NK-92 (cell line): ENCODE results near the gene WDR46.
"Not testable (repeated sequence)": the region's sequence is repeated elsewhere in the genome, so short reads cannot be mapped to it uniquely, and the experiment has no call there.

Experiments
- DNase-seq: peaks from one replicate; lab custom pipeline; 2025; ENCODE audit not compliant: unreplicated experiment; lab: John Stamatoyannopoulos, UW

Gene WDR46

GRCh38 chr6:33288141-33288920 is 708 bp downstream of the WDR46 start:
- no peak for DNase-seq

DNA sequence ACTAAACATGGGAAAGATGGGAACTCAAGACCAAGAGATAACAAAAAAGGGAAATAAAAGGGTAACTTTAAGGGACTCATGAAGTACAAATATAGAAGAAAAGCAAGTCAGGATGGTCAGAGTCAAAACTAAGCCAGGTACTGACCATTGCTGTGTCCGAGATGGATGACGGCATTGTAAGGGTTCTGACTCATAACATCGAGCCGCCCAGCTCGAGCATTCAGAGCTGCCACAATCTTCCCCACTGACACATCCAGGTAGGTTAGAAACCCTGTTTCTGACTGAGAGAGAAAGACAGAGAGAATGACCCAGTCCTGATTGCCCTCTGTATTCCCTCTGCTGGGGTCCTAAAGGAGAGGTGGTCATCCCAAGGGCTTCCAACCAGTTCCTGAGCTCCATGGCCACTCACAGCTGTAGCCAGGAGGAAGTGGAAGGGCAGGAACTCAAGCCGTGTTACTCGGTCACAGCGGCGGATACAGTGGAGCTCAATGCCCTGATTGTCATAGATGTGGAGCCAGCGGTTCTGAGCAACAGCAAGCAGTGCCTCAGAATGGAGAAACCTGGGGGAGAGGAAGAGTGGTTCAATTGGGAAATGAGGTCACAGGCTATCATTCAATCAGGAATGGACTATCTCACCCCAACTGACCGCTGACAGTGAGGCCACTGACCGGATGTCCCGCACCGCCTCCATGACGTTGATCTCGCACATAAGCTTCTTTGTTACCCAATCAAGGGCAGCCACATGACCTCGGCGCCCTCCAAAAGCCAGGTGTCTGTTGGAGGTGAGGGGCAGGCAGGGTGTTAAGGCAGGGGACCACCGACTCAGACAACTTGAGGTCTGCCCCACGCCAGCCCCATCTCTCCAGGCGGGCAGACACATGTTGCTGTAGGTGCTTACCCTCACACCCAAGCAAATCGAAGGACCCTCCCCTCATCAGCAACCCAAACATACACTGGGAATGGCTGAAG is 1.8 kb downstream of the WDR46 start:
- DNase-seq, result no peak

- DNase-seq, result not testable (repeated sequence)
These were observed 3.8 kb downstream of the WDR46 start for GRCh38 chr6:33285214-33285613.

DNA sequence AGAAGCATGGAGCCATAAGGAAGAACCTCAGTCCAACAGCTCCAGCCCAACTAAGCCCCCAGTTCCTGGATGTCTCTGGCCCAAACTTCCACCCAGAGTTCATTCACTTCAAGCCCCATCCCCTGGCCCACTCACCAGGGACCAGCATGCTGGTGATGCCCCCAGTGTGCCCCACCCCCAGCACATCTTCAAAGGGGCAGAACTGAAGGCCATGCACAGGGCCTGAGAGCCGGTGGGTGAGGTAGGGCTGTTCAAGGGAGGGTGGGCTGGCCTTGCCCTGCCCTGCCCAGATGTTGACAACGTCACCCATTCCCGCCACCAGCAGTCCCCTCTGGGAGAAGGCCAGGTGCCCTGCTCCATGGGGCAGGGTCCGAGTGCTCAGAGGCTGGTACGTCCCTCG is 8.5 kb downstream of the WDR46 start:
- no peak for DNase-seq

DNA sequence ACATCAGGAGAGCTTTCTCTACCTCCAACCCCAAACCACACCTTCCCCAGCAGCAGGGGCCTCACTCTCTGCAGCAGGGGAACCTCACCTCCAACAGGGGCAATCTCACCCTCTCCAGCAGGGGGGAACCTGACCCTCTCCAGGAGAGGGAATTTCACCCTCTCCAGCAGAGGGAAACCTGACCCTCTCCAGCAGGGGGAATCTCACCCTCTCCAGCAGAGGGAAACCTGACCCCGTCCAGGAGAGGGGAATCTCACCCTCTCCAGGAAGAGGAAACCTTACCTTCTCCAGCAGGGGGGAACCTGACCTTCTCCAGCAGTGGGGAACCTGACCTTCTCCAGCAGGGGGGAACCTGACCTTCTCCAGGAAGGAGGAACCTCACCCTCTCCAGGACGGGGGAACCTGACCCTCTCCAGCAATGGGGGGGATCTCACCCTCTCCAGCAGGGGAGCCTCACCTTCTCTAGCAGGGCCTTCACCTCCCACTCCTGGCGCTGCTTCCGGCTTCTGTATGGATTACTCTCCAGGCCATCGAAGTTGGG is 9.0 kb downstream of the WDR46 start:
- no peak for DNase-seq

- DNase-seq, result no peak
These were observed 9.8 kb downstream of the WDR46 start for GRCh38 chr6:33279257-33279695.

- no peak for DNase-seq
These were observed 10.2 kb downstream of the WDR46 start for GRCh38 chr6:33278810-33279209.

- no peak for DNase-seq
These were observed 10.7 kb downstream of the WDR46 start for GRCh38 chr6:33278392-33278741.

DNA sequence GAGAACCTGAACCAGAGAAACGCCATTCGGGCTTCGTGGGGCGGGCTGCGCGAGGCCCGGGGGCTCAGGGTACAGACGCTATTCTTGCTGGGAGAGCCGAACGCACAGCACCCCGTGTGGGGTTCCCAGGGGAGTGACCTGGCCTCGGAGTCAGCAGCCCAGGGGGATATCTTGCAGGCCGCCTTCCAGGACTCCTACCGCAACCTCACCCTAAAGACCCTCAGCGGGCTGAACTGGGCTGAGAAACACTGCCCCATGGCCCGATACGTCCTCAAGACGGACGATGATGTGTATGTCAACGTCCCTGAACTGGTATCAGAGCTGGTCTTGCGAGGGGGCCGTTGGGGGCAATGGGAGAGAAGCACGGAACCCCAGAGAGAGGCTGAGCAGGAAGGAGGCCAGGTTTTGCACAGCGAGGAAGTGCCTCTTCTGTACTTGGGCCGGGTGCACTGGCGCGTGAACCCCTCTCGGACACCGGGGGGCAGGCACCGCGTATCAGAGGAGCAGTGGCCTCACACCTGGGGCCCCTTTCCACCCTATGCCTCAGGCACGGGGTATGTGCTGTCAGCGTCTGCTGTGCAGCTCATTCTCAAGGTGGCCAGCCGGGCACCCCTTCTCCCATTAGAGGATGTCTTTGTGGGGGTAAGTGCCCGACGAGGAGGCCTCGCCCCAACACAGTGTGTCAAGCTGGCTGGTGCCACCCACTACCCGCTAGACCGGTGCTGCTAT is 11.2 kb downstream of the WDR46 start:
- no peak for DNase-seq

DNA sequence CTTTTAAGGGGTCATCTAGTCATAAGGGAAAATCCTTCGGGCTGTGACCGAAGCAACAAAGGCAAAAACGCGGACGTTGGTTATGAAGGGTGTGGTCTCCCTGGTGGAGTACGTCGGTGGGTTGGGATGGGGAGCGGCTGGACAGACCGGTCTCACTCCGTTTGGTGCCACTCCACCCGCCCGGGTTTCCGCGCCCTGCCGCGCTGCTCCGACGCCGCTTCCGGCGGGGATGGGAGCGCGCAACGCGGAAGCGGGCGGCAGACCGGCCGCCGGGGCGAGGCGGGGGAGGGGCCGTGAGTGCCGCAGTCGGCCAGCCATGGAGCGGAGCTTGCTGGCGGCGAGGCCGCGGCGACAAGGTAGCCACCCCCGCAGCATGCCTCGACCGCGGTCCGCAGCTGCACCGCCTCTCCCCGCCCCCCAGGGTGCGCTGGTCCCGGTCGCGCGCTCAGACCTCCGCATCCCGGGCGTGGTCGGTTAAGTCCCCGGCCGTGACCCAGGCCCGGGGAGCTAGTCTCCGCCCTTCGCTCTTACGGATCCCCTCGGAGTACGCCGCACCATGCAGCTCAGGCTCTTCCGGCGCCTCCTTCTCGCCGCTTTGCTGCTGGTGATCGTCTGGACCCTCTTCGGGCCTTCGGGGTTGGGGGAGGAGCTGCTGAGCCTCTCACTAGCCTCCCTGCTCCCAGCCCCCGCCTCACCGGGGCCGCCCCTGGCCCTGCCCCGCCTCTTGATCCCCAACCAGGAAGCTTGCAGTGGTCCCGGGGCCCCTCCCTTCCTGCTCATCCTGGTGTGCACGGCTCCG is 12.0 kb downstream of the WDR46 start, which contains the start of gene B3GALT4:
Gene B3GALT4, plus strand, starts transcription at position 260 of the 799 bp plus-strand sequence. Its CDS starts 297 bp downstream, at position 557.
- DNase-seq, result no peak

DNA sequence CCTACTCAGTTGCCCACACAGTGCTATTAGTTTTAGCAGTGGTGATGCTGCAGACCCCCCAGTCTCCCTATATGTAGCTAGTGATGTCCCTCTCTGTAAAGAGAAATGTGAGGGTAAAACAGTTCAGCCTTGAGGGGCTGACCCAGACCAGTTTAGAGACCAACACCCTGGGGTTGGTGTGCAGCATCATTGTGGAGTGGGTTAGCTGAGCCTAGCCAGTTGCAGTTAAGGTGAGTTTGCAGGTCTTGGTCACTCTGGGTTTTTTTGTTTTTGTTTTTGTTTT is 12.5 kb downstream of the WDR46 start:
- no peak for DNase-seq

DNA sequence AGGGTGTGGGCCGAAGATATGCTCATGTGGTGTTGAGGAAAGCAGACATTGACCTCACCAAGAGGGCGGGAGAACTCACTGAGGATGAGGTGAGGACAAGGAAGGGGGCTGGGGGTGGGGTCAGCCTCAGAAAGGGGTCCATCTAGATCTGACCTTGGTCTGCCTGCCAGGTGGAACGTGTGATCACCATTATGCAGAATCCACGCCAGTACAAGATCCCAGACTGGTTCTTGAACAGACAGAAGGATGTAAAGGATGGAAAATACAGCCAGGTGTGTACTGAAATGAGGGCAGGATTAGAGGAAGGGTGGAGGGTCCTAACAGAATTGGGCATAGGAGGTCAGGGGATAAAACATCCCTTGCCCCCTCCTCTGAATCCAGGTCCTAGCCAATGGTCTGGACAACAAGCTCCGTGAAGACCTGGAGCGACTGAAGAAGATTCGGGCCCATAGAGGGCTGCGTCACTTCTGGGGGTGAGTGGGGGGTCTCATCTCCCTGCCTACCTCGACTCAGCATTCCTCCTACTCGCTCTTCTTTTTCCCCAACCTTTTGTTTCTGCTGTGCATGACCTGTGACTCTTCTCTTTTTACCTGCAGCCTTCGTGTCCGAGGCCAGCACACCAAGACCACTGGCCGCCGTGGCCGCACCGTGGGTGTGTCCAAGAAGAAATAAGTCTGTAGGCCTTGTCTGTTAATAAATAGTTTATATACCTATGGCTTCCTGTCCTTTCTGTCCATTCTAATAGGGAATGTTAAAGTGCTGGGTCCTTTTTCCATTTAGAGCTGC is 13.1 kb downstream of the WDR46 start:
- DNase-seq, result not testable (repeated sequence)

DNA sequence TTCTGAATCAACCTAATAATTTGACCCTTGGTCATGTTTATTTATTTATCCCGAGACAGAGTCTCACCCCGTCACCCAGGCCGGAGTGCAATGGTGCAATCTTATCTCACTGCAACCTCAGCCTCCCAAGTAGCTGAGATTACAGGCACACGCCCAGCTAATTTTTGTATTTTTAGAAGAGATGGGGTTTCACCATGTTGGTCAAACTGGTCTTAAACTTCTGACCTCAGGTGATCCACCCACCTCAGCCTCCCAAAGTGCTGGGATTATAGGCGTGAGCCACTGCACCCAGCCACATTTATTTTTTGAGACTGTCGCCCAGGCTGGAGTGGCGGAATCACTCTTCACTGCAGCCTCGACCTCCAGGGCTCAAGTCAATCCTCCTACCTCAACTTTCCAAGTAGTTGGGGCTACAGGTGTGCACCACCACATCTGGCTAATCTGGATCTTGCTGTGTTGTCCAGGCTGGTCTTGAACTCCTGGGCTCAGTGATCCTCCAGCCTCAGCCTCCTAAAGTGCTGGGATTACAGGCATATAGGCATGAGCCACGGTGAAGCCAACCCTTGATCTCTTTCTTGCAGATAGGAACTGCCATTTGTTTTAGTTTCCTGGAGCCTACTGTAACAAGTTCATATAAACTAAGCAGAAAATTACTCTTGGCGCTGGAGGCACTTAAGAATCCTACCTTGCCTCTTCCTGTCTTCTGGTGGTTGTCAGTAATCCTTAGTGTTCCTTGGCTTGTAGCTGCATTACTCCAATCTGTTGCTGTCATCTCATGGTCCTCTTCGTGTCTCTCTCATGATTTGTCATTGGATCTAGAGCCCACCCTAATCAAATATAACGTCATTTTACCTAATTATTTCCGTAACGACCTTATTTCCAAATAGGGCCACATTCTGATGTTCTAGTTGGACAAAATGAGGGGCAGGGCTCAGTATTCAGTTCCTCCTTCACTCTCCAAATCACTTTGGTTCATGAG is 14.8 kb downstream of the WDR46 start:
- no peak for DNase-seq

DNA sequence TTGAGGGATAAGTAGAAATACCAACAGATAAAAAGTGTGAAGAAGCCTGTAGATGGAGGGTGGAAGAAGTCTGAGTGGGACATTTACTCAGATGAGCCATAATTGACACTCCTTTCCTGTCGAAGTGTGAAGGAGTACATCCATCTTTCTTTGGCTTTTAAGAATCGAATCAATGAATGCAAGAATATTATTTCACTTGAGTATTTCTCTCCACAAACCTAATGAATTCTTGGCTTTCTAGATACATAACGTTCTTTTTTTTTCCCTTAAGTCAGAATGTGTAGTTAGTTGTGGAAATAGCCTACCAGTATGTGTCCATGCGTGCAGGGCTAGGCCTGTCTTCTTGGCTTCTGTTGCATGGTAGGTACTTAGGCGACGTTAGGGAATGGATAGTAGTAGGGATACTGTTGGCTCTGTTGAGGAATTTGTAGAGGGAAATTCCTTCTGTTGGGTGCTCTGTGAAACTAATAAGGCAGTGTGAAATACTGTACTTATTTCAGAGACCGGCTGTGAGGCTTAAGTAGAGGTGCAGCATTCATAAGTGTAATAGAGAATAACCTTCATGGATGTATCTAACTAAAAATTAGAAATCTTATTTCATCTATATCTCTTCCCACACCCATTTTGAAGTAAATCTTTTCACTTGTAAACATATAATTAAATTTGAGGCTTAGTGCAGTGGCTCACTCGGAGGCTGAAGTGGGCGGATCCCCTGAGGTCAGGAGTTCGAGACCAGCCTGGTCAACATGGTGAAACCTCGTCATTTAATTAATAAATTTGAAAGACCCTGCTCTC is 15.7 kb downstream of the WDR46 start:
- DNase-seq, result no peak

DNA sequence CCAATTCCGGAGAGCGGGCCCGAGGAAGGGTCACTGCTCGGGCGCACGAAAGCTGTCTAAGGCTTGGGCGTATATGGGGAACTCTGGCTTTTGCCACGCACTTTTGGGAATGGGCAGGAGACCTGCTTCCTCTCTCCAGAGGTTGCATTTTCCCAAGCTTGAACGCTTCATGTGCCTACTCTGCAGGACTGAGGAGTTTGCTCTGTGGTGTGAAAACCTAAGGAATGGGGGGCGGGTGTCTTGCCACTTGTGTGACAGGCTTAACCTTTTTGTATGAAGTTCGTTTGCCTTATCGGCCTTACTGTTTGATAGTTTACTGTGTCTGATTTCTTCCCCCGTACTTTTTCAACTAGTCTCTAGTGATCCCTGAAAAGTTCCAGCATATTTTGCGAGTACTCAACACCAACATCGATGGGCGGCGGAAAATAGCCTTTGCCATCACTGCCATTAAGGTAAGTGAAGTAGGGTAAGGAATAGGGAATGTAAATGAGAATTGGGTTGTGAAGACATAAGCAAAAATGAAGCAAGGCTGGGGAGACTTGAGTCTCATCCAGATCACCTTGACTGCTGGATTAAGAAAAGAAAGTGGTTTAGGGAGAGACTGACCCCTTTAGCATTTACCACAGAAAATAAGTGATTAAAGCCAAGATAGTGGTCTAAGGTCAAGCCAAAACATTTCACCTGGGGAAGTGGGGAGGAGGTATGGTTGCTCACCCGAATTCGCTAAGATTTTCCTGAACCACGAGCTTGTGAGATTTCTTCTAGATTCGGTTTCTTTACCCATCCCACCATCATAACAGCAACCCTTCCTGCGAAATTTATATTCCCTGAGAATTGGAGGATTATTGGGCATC is 16.5 kb downstream of the WDR46 start:
- DNase-seq, result no peak

DNA sequence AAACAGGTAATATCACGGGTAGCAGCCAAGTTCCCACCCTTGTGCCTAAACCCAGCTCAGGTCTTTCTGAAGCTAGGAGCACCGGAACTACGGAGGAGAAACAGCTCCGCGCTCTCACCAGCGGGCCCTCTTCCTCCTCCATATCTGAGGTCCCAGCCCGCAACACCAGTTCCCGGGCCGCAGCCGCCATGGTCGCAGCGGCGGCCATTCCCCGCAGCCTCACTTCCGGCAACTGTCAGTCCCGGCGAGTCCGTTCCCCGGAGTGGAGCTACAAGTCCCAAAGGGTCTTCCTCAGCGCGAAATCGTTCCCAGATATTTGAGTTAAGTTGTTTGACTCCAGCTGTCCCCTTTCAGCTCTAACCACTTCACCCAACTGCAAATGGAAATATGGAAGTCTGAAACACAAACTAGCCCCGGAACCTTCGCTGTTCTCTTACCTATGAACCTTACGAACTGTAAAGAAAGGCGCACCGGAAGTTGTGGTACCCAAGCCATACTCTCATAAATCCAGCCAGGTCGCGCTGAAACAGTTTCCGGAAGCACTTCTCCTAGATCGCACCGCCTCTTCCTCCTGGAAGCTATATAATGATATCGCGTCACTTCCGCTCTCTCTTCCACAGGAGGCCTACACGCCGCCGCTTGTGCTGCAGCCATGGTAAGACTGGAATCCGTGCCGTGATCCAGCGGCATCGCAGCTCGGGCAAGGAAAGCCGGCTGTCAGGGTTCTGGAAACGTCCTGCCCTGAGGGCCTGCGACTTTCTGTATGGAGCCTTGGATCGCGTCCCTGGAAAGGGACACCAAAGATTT is 17.4 kb downstream of the WDR46 start, which contains the start of the genes RPS18 and VPS52:
Gene RPS18, plus strand, starts transcription at position 608 of the 807 bp plus-strand sequence. Its CDS starts 45 bp downstream, at position 653.
Gene VPS52, minus strand, starts transcription at position 409 of the 807 bp plus-strand sequence. Its CDS starts 201 bp downstream, at position 208.
- DNase-seq, result peak; percentile 68
